ENCODE results near the gene SYS1. TPM values are rescaled to one million over a fixed set of nuclear protein-coding genes. Genes with fewer than 3 reads are reported as not detected.

SYS1 gene
- total RNA-seq, 2 donors from 2014 or later, result 22.1 to 23.8 TPM

DNA sequence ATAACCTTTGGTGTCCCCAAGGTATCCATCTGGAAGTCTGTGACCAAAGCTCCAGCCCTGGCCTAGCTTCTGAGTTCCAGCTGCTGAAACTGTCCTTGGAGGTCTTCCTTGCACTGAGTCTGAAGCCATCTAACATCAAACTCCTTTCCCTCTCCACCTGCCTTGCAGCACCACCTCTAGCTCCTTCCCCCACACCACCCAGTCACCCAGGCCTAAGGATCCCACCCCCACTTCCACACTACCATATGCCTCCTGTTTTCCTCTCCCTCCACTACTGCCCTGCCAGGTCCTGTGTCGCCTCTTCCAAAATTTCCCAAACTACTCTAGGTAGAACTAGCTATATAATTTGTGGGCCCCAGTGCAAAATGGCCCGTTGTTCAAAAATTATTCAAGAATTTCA lies 44.0 kb upstream of the SYS1 start:
- H3K27me3 ChIP-seq (ENCODE audit: control insufficient read depth, insufficient read depth, low read length, poor library complexity, severe bottlenecking), result no peaks in the 10 kb centered on the region
- WGBS, 2 experiments (ENCODE audit: insufficient coverage in 1 of 2, insufficient read length in 1 of 2), result 70 to 91% methylated on average over 2 of the region's 2 CpGs
- no peaks in the 10 kb centered on the region for H3K4me1 ChIP-seq (ENCODE audit: control insufficient read depth, insufficient read depth, low read length)
- no peak overlapping the region for H3K27ac Mint-ChIP-seq
- peaks cover 6% of the 10 kb centered on the region for H3K27me3 Mint-ChIP-seq (ENCODE audit: insufficient read depth)
- H3K9ac ChIP-seq (ENCODE audit: extremely low read depth, low read length, poor library complexity, severe bottlenecking), result no peak overlapping the region
- H3K36me3 Mint-ChIP-seq (ENCODE audit: low read depth), result no peaks in the 10 kb centered on the region
- H3K4me1 Mint-ChIP-seq, result peaks cover 5% of the 10 kb centered on the region
- H3K4me3 Mint-ChIP-seq, result no peak overlapping the region
- H3K27ac ChIP-seq (ENCODE audit: low read depth, low read length), result no peak overlapping the region
- H3K36me3 ChIP-seq (ENCODE audit: control insufficient read depth, insufficient read depth, low read length), result no peaks in the 10 kb centered on the region
- TF ChIP-seq, protein P1, sequence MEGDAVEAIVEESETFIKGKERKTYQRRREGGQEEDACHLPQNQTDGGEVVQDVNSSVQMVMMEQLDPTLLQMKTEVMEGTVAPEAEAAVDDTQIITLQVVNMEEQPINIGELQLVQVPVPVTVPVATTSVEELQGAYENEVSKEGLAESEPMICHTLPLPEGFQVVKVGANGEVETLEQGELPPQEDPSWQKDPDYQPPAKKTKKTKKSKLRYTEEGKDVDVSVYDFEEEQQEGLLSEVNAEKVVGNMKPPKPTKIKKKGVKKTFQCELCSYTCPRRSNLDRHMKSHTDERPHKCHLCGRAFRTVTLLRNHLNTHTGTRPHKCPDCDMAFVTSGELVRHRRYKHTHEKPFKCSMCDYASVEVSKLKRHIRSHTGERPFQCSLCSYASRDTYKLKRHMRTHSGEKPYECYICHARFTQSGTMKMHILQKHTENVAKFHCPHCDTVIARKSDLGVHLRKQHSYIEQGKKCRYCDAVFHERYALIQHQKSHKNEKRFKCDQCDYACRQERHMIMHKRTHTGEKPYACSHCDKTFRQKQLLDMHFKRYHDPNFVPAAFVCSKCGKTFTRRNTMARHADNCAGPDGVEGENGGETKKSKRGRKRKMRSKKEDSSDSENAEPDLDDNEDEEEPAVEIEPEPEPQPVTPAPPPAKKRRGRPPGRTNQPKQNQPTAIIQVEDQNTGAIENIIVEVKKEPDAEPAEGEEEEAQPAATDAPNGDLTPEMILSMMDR (conservative IDR thresholded peaks at IDR 0.05), result no peak
- H3K9me3 Mint-ChIP-seq, result no peaks in the 10 kb centered on the region
- no peak for DNase-seq
- H3K9me3 ChIP-seq (ENCODE audit: control insufficient read depth, low read length), result no peaks in the 10 kb centered on the region
- H3K4me3 ChIP-seq (ENCODE audit: low read length), result no peak overlapping the region

DNA sequence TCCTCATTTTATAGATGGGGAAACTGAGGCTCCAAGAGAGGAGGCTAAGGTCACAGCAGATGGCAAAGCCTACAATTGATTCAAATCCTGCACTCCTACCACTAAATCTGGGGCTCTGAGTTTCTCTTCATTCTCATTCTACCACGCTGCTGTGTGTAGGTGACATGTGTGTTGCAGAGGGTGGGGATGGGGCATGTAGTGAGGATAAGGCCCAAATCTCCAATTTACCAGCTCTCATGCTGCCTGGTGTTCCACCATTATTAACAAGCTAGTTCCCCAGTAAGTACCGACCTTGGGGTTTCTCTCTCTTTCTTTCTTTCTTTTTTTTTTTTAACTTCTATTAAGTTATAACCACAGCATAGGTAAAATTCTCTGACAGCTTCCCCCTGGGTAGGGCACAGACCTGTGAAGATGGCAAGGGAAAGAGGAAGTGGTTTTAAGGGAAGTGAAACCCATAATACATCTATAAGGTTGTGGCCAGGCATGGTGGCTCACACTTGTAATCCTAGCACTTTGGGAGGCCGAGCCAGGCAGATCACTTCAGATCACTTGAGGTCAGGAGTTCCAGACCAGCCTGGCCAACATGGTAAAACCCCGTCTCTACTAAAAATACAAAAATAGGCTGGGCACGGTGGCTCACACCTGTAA lies 41.9 kb upstream of the SYS1 start:
- no peak for DNase-seq
- H3K4me1 Mint-ChIP-seq, result peaks cover 9% of the 10 kb centered on the region
- H3K4me3 Mint-ChIP-seq, result no peak overlapping the region
- peaks cover 6% of the 10 kb centered on the region for H3K27me3 Mint-ChIP-seq (ENCODE audit: insufficient read depth)
- Histone ChIP-seq H3K4me1 (ENCODE audit: control insufficient read depth, insufficient read depth, low read length) (no peaks in the 10 kb centered on the region), H3K4me3 (ENCODE audit: low read length) (no peak overlapping the region), H3K27ac (ENCODE audit: low read depth, low read length) (no peak overlapping the region), H3K9me3 (ENCODE audit: control insufficient read depth, low read length) (no peaks in the 10 kb centered on the region), H3K27me3 (ENCODE audit: control insufficient read depth, insufficient read depth, low read length, poor library complexity, severe bottlenecking) (no peaks in the 10 kb centered on the region), H3K36me3 (ENCODE audit: control insufficient read depth, insufficient read depth, low read length) (peaks cover 9% of the 10 kb centered on the region), H3K9ac (ENCODE audit: extremely low read depth, low read length, poor library complexity, severe bottlenecking) (no peak overlapping the region)
- 50 to 73% methylated on average over 2 to 4 of the region's 5 CpGs for WGBS, 2 experiments (ENCODE audit: insufficient coverage in 1 of 2, insufficient read length in 1 of 2)
- TF ChIP-seq, protein P1 (conservative IDR thresholded peaks at IDR 0.05), result no peak
- H3K9me3 Mint-ChIP-seq, result no peaks in the 10 kb centered on the region
- no peak overlapping the region for H3K27ac Mint-ChIP-seq
- H3K36me3 Mint-ChIP-seq (ENCODE audit: low read depth), result peaks cover 4% of the 10 kb centered on the region

DNA sequence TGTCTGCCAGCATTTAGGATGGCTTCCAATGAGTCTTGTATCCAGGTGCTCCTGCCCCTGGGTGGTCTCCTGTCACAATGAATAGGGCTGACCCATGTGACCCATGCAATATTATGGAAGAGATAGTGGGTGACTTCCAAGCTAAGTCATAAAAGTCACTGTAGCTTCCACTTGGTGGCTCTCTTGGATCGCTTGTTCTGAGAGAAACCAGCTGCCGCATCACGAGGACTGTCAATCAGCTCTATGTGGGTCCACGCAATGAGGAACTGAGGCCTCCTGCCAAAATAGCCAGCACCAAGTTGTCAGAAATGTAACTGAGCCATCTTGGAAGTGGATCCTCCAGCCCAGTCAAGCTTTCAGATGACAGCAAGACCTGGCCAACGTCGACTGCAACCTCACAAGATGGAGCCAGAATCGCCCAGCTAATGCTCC lies 40.0 kb upstream of the SYS1 start:
- WGBS, 2 experiments (ENCODE audit: insufficient coverage in 1 of 2, insufficient read length in 1 of 2), result 75 to 77% methylated on average over 4 to 7 of the region's 7 CpGs
- Mint-ChIP-seq H3K27ac (no peak overlapping the region), H3K4me1 (peaks cover 9% of the 10 kb centered on the region), H3K9me3 (no peaks in the 10 kb centered on the region), H3K27me3 (ENCODE audit: insufficient read depth) (no peaks in the 10 kb centered on the region), H3K36me3 (ENCODE audit: low read depth) (peaks cover 15% of the 10 kb centered on the region), H3K4me3 (no peak overlapping the region)
- Histone ChIP-seq H3K9me3 (ENCODE audit: control insufficient read depth, low read length) (no peaks in the 10 kb centered on the region), H3K36me3 (ENCODE audit: control insufficient read depth, insufficient read depth, low read length) (peaks cover 24% of the 10 kb centered on the region), H3K27me3 (ENCODE audit: control insufficient read depth, insufficient read depth, low read length, poor library complexity, severe bottlenecking) (no peaks in the 10 kb centered on the region), H3K9ac (ENCODE audit: extremely low read depth, low read length, poor library complexity, severe bottlenecking) (no peak overlapping the region), H3K4me3 (ENCODE audit: low read length) (no peak overlapping the region), H3K4me1 (ENCODE audit: control insufficient read depth, insufficient read depth, low read length) (no peaks in the 10 kb centered on the region), H3K27ac (ENCODE audit: low read depth, low read length) (no peak overlapping the region)
- TF ChIP-seq, protein P1 (conservative IDR thresholded peaks at IDR 0.05), result peak; percentile 56
- no peak for DNase-seq
